NCI-H446 treated with DMSO at 0.1 percent for 48 hours (cell line): ENCODE results near the gene MAPK10.

Source experiments
- DNase-seq: peaks from one replicate; lab custom pipeline; 2025; lab: John Stamatoyannopoulos, UW

Gene MAPK10

GRCh38 chr4:86359944-86360478, at the start of gene MAPK10:
Gene MAPK10, minus strand, starts transcription at chr4:86360053.
- DNase-seq: no peak

GRCh38 chr4:86403575-86403974, 43.7 kb upstream of the MAPK10 start:
- DNase-seq: no peak

GRCh38 chr4:86401826-86402225, 42.0 kb upstream of the MAPK10 start:
- no peak for DNase-seq

GRCh38 chr4:86400216-86400615, 40.4 kb upstream of the MAPK10 start:
- no peak for DNase-seq

- DNase-seq: no peak
These were observed 38.3 kb upstream of the MAPK10 start for GRCh38 chr4:86398187-86398586.

GRCh38 chr4:86393749-86394148, 33.9 kb upstream of the MAPK10 start:
- DNase-seq: no peak

GRCh38 chr4:86389664-86390063, 29.8 kb upstream of the MAPK10 start:
- DNase-seq: no peak

- no peak for DNase-seq
These were observed 28.4 kb upstream of the MAPK10 start for GRCh38 chr4:86388252-86388651.

- no peak for DNase-seq
These were observed 27.1 kb upstream of the MAPK10 start for GRCh38 chr4:86386817-86387415.

- DNase-seq: no peak
These were observed 26.3 kb upstream of the MAPK10 start for GRCh38 chr4:86386201-86386600.

- no peak for DNase-seq
These were observed 21.6 kb upstream of the MAPK10 start for GRCh38 chr4:86381431-86381830.

GRCh38 chr4:86380181-86380724, 20.4 kb upstream of the MAPK10 start:
- no peak for DNase-seq

GRCh38 chr4:86376850-86377249, 17.0 kb upstream of the MAPK10 start:
- DNase-seq: no peak

- DNase-seq: no peak
These were observed 8.6 kb upstream of the MAPK10 start for GRCh38 chr4:86368433-86368832.

- DNase-seq: no peak
These were observed 7.7 kb upstream of the MAPK10 start for GRCh38 chr4:86367577-86367976.

- DNase-seq: no peak
These were observed 7.1 kb upstream of the MAPK10 start for GRCh38 chr4:86366920-86367319.

- DNase-seq: no peak
These were observed 2.7 kb upstream of the MAPK10 start for GRCh38 chr4:86362510-86362909.

GRCh38 chr4:86358257-86358656, 1.6 kb downstream of the MAPK10 start:
- no peak for DNase-seq

GRCh38 chr4:86357608-86358007, 2.2 kb downstream of the MAPK10 start:
- DNase-seq: no peak

- DNase-seq: no peak
These were observed 3.2 kb downstream of the MAPK10 start for GRCh38 chr4:86356425-86357210.

GRCh38 chr4:86354390-86354789, 5.5 kb downstream of the MAPK10 start:
- no peak for DNase-seq

- DNase-seq: no peak
These were observed 13.5 kb downstream of the MAPK10 start for GRCh38 chr4:86346320-86346719.

GRCh38 chr4:86344127-86344526, 15.7 kb downstream of the MAPK10 start:
- no peak for DNase-seq
